ENCODE results near the gene SCGB3A1.

- TF ChIP-seq REST (IDR thresholded peaks at IDR 0.05; ENCODE audit: insufficient read depth in 1 of 2, low read depth in 2 of 2, low read length in 2 of 2) (no peak), TAF1 (IDR thresholded peaks at IDR 0.05; ENCODE audit: borderline replicate concordance, insufficient read depth, low read length) (no peak), SIN3A (IDR thresholded peaks at IDR 0.05; ENCODE audit: borderline replicate concordance, insufficient read depth, low read length) (no peak)
Measured at GRCh38 chr5:180608572-180609310, 17.4 kb upstream of the SCGB3A1 start.

Measured in PFSK-1 (cell line).